ENCODE results near the gene IFT81. TPM values are rescaled to one million over a fixed set of nuclear protein-coding genes. Genes with fewer than 3 reads are reported as not detected.

Gene IFT81
- total and polyA plus RNA-seq, 2 of the 13 experiments (the other 11 are each of a cell fraction or from before 2014, with no cell fraction given): 4.2 to 13.0 TPM

DNA sequence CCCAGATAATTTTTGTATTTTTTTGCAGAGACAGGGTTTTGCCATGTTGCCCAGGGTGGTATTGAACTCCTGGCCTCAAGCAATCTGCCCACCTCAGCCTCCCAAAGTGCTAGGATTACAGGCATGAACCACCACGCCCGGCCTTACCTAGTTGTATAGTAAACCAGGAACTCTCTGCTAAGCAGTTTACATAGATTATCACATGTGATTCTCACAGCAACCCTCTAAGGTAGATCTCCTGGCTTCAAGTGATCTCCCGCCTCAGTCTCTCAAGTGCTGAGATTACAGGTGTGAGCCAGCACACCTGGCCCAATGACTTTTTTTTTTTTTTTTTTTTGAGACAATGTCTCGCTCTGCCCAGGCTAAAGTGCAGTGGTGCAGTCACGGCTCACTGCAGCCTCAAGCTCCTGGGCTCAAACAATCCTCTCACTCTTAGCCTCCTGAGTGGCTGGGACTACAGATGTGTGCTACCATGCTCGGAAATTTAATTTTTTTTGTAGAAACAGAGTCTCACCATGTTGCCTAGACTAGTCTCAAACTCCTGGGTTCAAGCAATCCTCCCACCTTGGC lies 130.9 kb downstream of the IFT81 start:
- no peak for FAIRE-seq
- no peak overlapping the region for H3K4me2 ChIP-seq (ENCODE audit: low read depth, low read length)
- no TSS peak for BruUV-seq (replicated peaks)
- no peak for TF ChIP-seq GABPA (IDR thresholded peaks at IDR 0.05; ENCODE audit: low read depth, low read length)
- TF ChIP-seq GABPA (CRISPR knock-in tag; IDR thresholded peaks at IDR 0.05; ENCODE audit: low read depth): no peak
- TF ChIP-seq, protein P1, sequence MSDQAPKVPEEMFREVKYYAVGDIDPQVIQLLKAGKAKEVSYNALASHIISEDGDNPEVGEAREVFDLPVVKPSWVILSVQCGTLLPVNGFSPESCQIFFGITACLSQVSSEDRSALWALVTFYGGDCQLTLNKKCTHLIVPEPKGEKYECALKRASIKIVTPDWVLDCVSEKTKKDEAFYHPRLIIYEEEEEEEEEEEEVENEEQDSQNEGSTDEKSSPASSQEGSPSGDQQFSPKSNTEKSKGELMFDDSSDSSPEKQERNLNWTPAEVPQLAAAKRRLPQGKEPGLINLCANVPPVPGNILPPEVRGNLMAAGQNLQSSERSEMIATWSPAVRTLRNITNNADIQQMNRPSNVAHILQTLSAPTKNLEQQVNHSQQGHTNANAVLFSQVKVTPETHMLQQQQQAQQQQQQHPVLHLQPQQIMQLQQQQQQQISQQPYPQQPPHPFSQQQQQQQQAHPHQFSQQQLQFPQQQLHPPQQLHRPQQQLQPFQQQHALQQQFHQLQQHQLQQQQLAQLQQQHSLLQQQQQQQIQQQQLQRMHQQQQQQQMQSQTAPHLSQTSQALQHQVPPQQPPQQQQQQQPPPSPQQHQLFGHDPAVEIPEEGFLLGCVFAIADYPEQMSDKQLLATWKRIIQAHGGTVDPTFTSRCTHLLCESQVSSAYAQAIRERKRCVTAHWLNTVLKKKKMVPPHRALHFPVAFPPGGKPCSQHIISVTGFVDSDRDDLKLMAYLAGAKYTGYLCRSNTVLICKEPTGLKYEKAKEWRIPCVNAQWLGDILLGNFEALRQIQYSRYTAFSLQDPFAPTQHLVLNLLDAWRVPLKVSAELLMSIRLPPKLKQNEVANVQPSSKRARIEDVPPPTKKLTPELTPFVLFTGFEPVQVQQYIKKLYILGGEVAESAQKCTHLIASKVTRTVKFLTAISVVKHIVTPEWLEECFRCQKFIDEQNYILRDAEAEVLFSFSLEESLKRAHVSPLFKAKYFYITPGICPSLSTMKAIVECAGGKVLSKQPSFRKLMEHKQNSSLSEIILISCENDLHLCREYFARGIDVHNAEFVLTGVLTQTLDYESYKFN (CRISPR knock-in tag; conservative IDR thresholded peaks at IDR 0.05): no peak
- TF ChIP-seq ZNF800 (CRISPR knock-in tag; IDR thresholded peaks at IDR 0.05): no peak
- TF ChIP-seq SRSF4 (IDR thresholded peaks at IDR 0.05; ENCODE audit: low read depth, low read length, poor library complexity, severe bottlenecking): no peak
- TF ChIP-seq, protein P2, sequence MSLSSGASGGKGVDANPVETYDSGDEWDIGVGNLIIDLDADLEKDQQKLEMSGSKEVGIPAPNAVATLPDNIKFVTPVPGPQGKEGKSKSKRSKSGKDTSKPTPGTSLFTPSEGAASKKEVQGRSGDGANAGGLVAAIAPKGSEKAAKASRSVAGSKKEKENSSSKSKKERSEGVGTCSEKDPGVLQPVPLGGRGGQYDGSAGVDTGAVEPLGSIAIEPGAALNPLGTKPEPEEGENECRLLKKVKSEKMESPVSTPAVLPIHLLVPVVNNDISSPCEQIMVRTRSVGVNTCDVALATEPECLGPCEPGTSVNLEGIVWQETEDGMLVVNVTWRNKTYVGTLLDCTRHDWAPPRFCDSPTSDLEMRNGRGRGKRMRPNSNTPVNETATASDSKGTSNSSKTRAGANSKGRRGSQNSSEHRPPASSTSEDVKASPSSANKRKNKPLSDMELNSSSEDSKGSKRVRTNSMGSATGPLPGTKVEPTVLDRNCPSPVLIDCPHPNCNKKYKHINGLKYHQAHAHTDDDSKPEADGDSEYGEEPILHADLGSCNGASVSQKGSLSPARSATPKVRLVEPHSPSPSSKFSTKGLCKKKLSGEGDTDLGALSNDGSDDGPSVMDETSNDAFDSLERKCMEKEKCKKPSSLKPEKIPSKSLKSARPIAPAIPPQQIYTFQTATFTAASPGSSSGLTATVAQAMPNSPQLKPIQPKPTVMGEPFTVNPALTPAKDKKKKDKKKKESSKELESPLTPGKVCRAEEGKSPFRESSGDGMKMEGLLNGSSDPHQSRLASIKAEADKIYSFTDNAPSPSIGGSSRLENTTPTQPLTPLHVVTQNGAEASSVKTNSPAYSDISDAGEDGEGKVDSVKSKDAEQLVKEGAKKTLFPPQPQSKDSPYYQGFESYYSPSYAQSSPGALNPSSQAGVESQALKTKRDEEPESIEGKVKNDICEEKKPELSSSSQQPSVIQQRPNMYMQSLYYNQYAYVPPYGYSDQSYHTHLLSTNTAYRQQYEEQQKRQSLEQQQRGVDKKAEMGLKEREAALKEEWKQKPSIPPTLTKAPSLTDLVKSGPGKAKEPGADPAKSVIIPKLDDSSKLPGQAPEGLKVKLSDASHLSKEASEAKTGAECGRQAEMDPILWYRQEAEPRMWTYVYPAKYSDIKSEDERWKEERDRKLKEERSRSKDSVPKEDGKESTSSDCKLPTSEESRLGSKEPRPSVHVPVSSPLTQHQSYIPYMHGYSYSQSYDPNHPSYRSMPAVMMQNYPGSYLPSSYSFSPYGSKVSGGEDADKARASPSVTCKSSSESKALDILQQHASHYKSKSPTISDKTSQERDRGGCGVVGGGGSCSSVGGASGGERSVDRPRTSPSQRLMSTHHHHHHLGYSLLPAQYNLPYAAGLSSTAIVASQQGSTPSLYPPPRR (CRISPR knock-in tag; IDR thresholded peaks at IDR 0.05; ENCODE audit: borderline replicate concordance): no peak
- no peak for TF ChIP-seq CBX2 (IDR thresholded peaks at IDR 0.05; ENCODE audit: low read depth, low read length)
- no peak for TF ChIP-seq CBX2 (CRISPR knock-in tag; IDR thresholded peaks at IDR 0.05; ENCODE audit: low read depth)
- TF ChIP-seq EZH2 (conservative IDR thresholded peaks at IDR 0.05; ENCODE audit: low read depth, low read length): no peak
- no peak for TF ChIP-seq AGO2 (optimal IDR thresholded peaks at IDR 0.05; ENCODE audit: low read depth, low read length)
- TF ChIP-seq TBL1XR1 (IDR thresholded peaks at IDR 0.05; ENCODE audit: borderline replicate concordance, low read length, partially characterized antibody): no peak
- TF ChIP-seq CC2D1A (CRISPR knock-in tag; IDR thresholded peaks at IDR 0.05): no peak
- no peak for TF ChIP-seq GATAD1 (CRISPR knock-in tag; IDR thresholded peaks at IDR 0.05)
- TF ChIP-seq ZNF3 (CRISPR knock-in tag; IDR thresholded peaks at IDR 0.05): no peak
- no peak for TF ChIP-seq ZFYVE20 (CRISPR knock-in tag; IDR thresholded peaks at IDR 0.05; ENCODE audit: borderline replicate concordance, low read depth)
- TF ChIP-seq ZNF672 (CRISPR knock-in tag; IDR thresholded peaks at IDR 0.05): no peak

More for the DNA sequence above, 130.9 kb downstream of the IFT81 start:
- no peak overlapping the region for H2AFZ ChIP-seq (ENCODE audit: low read length)
- ATAC-seq (no peak), DNase-seq (ENCODE audit: low spot score) (no peak)
- H3K4me1 ChIP-seq (ENCODE audit: insufficient read depth, low read length): peaks cover 67% of the 10 kb centered on the region
- intact Hi-C loops (cut with micrococcal nuclease; ENCODE audit: unreplicated experiment): no loop called here
- no peaks in the 10 kb centered on the region for H3K79me2 ChIP-seq (ENCODE audit: insufficient read depth, low read length)
- no peaks in the 10 kb centered on the region for H3K9me3 ChIP-seq (ENCODE audit: low read length)
- H3K27ac ChIP-seq (ENCODE audit: extremely low read length, insufficient read depth, low read length): no peak overlapping the region
- WGBS (ENCODE audit: low lambda C conversion rate): 93% methylated on average over 6 of the region's 6 CpGs
- no peak overlapping the region for H3K9ac ChIP-seq (ENCODE audit: insufficient read depth, low read depth, low read length)
- CTCF ChIA-PET (ENCODE audit: low intra/inter-chr PET ratio, low total read pairs): no interaction called here
- no peak overlapping the region for H3K4me3 ChIP-seq (replicated peaks in 1 of 3; ENCODE audit: insufficient read depth in 1 of 3, low read depth in 2 of 3, low read length in 3 of 3)
- H4K20me1 ChIP-seq (ENCODE audit: insufficient read depth, low read length): no peaks in the 10 kb centered on the region
- no peaks in the 10 kb centered on the region for H3K27me3 ChIP-seq (ENCODE audit: control insufficient read depth in 1 of 2, insufficient read depth in 2 of 2, low read length in 2 of 2)
- in situ Hi-C loops (cut with HindIII; ENCODE audit: extremely low pct_ligation_motif_present, low pct_unique_long_range_greater_than_20kb): no loop called here
- no peaks in the 10 kb centered on the region for H3K36me3 ChIP-seq (replicated peaks in 1 of 2; ENCODE audit: control insufficient read depth in 1 of 2, insufficient read depth in 2 of 2, low read length in 2 of 2)
- POLR2A ChIA-PET: interaction anchor here (1.8 kb wide), 1 partner anchor 25 kb away, joined by 7 read pairs; no protein-coding TSS in a partner anchor

All from HepG2 (cell line).